ENCODE measurements around the gene SOCS3.
"Not testable (repeated sequence)": the region's sequence is repeated elsewhere in the genome, so short reads cannot be mapped to it uniquely, and the experiment has no call there.

The SOCS3 gene

DNA sequence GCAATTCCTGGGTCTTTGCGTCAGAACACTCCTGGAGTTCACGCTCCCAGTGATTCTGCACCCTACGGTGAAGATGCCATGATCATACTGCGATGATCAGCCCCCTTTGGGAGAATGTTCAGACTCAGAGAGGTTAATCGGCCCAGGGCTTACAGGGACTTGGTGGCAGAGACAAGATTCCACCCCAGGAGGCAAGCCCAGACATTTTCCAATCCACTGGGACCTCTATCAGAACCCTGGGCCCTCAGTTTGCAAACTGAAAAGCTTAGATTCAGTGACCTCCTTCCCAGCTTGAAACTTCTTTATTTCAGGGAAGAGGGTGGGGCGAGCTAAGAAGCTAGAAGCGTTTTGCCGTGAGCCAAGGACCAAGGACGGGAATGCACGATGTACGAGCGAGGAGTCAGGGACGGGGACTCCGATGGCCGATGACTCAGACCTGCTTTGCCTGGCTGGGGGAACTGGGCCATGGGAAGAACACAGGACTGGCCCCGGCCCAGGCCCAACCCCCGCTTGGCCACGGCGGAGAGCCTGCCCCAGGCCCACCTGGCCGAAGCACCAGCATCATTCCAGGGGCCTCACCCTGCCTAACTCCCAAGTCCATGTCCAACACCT is 34.7 kb downstream of the SOCS3 start:
- no peak for FAIRE-seq

DNA sequence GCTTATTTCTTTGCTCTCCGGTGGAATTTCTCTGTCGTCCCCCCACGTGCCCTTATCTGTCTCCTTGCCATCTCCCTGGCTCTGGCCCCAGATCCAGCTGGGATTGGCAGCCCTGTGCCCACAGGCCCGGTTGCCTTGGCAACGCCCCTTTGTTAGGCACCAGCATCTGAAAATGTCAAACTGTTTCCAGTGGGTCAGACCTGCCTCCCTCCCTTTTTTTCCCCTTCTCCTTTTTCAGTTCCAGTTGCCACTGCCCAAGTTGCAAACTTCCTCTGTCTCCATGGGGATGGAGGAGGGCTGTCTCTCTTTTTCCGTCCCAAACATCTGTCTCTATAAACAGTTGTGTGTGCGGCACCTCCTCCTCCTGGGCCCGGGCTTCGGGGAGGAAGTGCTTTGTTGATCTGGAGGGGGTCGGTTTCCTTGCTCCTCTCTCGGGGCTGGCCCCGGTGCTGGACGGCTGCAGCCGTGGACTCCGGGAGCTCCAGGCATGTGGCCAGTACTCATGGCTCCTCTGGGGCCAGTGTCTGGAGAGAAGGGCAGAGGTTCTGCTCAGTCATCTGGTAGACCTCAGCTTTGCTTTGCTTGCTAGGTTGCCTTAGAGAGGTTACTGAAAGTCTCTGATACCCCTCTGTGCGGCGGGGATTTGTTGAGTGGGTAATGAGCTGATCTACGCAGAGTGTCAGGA is 35.3 kb downstream of the SOCS3 start:
- FAIRE-seq: no peak

DNA sequence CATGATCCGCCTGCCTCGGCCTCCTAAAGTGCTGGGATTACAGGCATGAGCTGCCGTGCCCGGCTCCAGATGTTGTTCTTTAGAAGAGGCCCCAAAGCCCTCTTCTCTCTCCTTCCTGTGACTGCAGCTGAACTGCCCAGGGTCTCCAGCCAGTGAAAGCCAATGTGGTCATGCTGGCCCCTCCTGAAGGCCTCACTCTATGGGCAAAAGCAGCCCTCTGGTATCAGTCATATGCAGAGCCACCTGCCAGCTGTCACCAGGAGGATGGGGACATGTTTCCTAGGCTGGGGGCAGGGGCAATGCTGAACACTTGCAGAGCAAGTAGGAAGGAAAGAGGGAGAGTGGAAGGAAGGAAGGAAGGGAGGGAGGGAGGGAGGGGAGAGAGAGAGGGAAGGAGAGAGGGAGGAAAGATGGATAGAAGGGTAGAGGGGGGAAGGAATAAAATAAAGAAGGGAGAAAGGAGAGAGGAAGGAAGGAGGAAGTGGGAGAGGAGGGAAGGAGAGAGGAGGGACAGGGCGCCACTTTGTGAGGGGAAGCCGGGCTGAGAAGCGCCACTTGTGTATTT is 36.0 kb downstream of the SOCS3 start:
- FAIRE-seq: no peak

DNA sequence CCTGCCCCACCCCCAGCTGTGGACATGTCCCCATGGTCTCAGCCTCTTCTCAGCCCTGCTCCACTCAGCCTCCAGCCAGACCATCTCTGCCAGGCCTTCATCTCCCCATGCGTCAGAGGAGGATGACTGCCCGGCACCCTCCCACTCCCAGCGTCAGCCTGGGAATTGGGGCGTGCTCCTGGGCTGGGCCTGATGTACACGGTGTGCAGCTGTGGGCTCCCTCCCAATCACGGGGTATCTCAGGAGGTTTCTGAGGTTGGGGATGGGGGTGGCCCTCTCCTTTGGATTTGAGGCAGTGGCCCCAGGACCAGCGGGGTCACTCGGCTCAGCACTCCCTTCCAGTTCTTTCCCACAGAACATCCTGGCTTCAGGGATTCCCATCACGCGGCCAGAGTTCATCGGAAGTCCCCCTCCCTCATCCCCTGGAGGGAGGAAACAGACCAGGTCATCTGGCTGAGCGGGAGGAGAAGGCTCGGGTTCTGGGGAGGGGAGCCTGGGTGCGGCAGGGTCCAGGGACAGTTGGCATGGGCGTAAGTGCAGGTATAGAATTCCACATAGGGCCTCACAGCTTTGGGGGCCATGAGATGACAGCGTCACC is 36.9 kb downstream of the SOCS3 start:
- no peak for FAIRE-seq

DNA sequence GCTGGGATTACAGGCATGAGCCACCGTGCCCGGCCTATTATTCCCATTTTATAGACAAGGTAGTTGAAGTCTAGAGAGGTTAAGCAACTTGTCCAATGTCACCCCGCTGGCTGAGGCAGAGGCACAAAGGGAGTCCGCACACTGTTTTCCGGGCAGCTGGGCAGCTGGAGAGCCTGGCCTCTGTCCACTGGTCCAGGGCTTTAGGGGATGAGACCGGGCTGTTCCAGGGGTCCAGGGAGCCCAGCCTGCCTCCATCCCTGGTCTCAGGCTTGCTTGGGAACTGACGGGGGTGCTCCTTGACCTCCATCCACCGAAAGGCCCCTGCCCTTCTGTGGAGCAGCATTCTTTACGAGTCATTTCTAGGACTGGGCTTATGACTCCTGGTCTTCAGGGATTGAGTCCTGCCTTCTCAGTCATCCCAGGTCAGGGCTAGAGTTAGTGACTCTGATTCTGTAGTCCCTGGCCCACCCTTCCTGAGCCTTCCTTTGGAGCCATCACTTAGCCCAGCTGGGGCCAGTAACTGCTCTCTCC is 37.5 kb downstream of the SOCS3 start:
- no peak for FAIRE-seq

DNA sequence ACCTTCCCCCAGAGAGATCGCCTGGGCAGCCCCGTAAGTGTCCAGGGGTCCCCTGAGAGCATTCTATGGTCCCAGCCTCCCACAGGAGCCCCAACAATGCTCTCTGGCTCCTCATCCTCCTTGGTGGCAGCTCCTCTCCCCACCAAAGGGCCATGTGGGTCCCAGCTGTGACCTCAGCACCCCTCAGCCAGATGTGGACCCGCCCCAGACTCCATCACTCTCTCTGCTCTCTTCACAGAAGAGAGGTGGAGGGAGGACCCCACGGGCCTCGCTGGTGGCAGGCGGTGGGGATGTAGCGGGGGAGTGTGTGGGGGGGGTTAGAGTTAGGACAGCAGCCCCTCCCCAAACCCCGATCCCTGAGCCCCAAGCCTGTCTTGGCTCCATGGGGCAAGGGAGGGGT is 41.0 kb downstream of the SOCS3 start:
- no peak for FAIRE-seq

DNA sequence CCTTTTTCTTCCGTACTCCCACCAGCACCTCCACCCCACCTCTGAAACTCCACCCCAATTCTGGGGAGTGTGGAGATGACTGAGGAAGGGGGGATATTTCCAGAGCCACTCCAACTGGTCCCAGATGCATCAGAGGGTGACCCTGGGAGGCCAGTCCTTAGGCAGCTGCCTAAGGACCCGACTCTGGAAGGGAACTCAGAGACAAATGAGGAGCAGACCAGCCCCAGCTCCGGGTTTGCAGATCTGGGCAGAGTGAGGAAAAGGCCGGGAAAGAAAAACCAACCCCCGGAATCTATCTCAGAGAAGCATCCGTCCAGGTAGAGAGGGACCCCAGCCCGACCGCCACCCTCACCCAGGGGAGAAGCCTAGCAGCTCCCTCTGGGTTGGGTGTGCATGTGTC is 41.5 kb downstream of the SOCS3 start:
- FAIRE-seq: no peak

DNA sequence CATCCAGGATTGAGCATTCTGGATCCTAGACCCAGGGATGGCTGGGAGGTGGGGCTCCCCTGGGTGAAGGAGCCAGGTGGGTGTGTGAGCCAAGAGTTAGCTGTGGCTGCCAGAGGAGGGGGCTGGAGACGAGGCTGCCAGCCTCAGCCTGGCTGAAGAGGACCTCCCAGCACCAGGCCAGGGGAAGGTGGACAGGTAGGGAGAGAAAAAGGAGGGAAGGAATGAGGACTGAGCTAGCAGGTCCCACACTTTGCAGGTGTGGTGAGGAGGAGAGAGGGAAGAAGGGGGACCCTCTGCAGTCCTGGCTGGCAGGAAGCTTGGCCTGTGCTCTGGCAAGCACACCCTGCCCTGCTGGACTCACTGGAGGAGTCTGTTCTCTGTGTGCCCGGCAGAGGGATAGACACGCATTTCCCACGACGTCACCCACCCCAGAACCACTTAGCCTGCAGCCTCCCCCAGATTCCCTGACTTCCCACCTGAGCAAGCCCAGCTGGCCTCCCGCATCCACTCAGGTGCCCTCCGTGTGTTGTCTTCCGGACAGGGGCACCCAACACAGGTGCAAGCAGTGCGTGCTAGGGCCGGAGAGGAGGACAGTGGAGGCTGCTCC is 42.0 kb downstream of the SOCS3 start:
- FAIRE-seq: no peak

DNA sequence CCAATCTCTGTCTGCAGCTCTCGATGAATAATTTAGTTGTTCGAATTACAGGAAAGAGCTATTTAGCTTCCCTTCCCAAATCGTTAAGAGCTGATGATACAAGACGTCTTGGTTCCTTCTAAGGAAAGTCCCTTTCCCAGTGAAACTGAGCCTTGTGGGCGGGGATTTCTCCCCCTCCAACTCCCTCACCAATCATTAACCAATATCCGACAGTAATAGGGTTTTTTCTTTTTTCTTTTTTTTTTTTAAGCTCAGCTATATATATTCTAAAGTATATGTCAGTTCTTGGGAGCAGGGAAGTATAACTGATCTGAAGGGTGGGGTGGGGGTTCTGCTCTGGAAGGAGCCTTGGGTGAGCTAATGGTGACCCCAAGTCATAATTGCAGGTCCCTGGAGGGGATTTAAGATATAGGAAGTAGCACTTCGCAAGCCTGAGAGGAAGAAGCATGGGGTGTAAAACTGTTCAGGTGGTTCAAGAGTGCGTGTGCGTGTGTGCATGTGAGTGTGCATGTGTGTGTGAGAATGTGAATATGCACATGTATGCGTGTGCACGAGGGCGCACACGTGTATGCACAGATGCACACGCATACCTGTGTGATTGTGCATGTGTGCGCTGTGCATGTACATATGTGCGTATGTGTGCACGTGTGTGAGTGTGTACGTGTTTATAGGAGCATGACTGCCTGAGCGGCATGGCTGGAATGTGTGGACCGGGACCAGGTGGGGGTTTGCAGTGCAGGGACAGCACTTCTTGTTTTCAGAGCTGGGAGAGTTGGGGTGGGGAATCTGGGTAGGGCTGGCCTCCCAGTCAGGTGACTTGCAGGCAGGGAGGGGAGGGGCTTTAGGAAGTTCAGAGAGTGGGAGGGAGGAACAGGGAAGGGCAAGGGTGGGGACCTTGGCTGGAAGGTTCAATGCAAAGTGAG is 42.7 kb downstream of the SOCS3 start:
- FAIRE-seq: no peak

DNA sequence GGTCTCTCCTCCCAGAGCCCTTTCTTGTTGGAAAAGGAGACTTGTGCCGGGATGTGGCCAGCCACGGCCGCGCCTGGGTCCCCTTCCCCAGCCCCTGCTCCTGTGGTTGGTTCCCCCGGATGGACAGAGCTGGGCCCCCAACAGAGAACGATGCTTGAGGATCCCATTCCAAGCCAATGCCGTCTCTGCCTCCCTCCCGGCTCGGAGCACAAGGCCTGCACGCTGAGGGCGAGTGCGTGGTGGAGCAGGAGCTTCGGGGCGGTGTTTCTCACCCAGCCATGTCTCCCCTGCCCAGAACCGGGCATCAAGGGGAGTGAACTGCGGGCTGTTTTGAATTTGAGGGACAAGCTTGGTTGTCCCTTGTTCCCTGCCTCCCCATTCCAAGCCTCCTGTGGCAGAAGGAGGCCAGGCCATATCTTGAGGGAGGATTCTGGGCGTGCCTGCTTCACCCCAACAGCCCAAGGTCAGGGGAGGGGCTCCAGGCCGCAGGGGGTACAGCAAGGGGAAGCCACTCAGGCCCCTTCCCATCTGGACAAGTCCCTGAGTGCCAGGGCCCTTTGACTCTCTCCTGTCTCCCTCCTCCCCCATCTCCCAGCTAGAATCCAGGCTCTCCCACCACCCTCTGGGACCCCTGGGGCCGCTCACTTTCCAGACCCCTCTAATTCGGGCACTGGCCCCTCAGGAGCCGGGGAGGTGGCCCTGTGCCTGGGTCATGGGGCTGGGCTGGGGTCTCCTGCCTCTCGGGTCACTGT is 43.6 kb downstream of the SOCS3 start:
- FAIRE-seq: no peak

DNA sequence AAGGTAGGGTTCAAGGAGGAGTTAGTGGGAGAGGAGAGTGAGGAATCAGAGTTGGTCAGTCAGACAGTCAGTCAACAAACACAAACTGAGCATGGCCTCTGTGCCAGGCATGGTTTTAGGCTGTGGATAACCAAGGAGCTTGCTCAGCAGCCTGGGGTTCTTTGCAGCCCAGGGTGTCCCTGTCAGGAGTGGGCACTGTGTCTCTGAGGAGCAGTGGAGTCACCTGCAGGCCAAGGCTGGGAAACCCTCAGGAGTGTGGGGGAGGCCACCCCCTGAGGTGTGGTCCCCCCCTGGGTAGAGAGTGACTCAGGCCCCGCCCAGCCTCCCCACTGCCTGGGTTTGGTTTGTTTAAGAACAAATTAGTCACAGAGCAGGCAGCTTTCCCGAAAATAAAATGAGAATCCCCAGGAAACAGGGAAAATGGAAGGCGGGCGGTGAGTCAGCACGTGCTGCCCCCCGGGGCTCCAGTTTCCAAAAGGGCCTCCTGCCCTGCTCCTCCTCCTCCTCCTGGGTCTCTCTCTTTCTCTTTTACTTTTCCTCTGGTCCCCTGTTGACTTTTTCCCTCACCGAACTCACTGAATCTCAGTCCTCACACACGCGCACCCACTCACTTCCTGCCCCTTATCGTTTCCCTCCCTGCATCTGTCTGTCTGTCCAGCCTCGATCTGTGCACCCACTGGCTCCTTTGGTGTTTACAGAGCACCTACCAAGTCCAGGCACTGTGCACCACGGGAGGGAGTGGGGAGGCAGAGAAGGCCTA is 44.3 kb downstream of the SOCS3 start:
- no peak for FAIRE-seq

DNA sequence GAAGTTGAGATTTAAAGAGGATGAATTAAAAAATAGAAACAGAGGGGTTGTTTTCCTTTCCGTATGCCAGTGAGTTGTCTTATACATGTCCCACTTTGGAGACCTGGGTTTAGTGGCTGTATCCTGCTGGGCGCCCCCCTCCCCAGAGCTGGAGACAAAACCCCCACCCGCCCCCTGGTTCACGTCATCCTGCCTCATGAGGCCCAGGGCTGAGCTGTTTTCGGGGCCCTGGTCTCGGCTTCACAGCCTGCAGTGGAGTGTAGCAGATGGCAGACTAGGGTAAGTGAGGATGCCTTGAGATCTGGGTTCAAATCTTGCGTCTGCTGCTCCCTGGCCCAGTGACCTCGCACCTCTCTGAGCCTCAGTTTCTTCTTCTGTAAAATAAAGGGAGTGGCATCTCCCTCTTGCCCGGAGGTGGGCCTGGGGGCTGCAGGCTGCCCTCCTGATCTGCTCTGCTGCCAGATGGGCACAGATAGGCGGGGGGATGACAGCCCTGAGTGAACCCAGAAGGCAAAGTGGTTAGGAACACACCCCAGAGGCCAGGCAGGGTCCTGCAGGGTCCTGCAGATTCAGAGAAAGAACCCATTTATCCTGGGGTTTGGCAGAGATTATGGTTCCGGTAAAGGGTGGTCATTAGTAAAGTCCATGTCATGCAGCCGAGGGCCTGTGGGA is 45.1 kb downstream of the SOCS3 start:
- no peak for FAIRE-seq

DNA sequence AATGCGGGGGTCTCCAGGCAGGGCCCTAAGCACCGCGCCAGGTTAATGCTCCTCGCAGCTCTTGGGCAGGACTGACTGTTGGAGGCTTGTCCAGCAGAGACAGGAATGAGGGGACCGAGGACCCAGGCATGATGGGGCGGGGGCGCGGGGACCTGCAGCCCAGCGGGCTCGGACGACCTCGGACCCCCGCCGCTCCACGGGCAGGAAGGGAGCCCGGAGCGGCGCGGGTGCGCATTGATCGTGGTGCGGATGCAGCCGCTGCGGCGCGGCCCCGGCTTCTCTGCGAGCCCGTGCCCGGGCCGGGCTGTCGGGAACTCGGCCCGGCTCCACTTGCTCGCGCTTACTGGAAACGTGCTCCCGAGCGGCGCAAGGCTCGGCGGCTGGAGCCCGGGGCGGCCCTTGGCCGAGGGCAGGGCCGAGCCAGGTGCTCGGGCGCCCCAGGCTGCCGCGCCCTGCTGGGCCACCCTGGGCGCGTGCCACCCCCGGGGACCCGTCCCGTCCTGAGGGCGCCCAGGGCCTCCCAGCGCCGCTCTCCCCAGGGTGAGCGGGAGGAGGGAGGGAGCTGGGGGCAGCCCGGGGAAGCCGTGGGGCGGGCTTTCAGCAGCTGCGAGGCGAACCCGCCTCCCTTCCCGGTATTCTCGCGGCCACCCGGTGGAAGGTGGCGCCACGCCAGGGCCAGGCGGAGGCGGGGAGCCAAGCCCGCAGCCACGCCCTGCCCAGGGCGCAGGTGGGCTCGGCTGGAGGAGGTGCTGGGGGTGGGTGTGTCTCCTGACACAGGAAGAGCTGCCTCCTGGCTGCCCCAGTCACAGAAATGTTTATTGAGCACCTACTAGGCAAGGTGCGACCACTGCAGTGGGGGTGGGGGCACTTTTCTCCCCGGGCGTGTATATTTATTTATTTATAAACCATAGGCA is 45.9 kb downstream of the SOCS3 start:
- no peak for FAIRE-seq

DNA sequence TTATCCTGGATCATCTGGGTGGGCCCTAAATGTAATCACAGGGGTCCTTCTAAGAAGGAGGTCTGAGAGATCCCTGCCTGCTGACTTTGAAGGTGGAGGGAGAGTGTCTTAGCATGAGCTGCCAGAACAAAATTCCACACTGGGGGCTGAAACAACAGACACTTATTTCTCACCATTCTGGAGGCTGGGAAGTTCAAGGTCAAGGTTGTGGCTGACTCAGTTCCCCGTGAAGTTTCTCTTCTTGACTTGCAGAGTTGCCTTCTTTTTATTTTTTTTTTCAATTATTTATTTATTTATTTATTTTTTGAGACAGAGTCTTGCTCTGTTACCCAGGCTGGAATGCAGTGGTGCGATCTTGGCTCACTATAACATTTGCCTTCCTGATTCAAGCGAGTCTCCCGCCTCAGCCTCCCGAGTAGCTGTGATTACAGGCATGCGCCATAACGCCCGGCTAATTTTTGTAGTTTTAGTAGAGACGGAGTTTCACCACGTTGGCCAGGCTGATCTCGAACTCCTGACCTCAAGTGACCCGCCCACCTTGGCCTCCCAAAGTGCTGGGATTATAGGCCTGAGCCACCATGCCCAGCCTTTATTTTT is 50.1 kb downstream of the SOCS3 start:
- not testable (repeated sequence) for FAIRE-seq

DNA sequence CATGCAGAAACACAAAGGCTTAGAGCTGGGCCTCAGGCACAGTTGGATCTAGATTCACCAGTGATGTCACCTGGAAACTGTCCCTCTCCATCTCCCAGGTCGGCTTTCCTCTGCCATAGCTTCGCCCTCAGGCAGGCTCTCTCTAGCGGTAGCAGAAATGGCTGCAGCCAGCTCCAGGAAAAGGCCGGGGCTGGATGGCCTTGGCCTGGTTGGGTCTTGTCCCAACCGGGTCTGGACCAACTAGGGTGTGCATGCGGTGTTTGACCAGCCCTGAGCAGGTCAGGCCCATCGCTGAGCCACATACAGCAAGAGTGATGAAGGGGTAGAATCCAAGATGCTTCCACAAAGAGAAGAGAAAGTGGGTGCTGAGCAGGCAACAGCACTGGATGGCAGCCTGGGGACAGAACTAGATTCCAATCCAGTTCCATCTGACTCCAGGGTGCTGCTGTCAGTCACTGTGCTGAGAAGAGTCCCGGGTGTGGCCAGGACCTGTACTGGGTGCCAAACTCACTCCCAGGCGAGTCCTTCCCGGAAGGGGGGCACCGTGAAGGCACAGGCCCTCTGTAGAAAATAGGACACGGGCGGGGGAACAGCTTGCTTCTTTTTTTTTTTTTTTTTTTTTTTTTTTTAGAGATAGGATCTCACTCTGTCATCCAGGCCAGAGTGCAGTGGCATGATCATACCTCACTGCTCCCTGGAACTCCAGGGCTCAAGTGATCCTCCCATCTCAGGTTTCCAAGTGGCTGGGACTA is 51.8 kb downstream of the SOCS3 start:
- no peak for FAIRE-seq

DNA sequence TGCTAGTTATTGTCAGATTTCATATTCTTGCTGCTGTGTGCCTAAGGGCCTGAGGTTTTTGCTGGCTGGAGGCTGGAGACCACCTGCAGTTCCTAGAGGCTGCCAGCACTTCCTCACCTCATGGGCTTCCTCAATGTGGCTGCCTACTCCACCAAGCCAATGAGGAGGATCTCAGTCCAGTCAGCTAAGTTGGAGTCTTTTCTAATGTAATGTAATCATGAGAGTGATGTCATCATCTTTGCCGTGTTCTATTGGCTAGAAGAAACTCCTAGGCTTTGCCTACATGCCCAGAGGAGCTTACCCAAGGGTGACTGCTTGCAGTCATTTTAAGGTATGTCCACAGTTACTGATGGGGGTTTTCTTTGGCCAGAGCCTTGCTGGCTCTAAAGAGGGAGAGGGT is 53.0 kb downstream of the SOCS3 start:
- FAIRE-seq: no peak

All from islet of Langerhans (tissue), 1 donor.